A673 (cell line): ENCODE results near the gene NCOA3. TPM values are rescaled to one million over a fixed set of nuclear protein-coding genes. Genes with fewer than 3 reads are reported as not detected.

ENCODE experiments used
- BruUV-seq: library from RNA; stranded (reverse); fragments of 400-500 nt; replicated peaks from 2 replicates; lab custom pipeline; 2021; lab: Mats Ljungman, UMichigan
- CTCF ChIA-PET: fragments of 300-600 bp; sonication (Branson Sonifier 250); formaldehyde crosslinking; loops from one replicate; lab custom pipeline; 2022; ENCODE audit warnings: antibody characterized with exemption; lab: Charles Lee
- POLR2A ChIA-PET: fragments of 300-600 bp; sonication (Branson Sonifier 250); formaldehyde crosslinking; loops from one replicate; lab custom pipeline; 2022; ENCODE audit warnings: antibody characterized with exemption; ENCODE audit not compliant: low non-redundant PET; lab: Charles Lee
- DNase-seq: peaks from one replicate; pipeline ENCODE4 v3.0.0-alpha.2; 2015; ENCODE audit warnings: low spot score
- H3K27ac ChIP-seq: fragments of 200-600 bp; sonication (generic); 2 replicates; pipeline ENCODE4 v1.5.1; 2016; ENCODE audit warnings: mixed run types, low read depth, mild to moderate bottlenecking, mixed read lengths, antibody characterized with exemption, low read length; ENCODE audit not compliant: poor library complexity, severe bottlenecking
- H3K27me3 ChIP-seq: fragments of 200-600 bp; sonication (generic); replicated peaks from 2 replicates; pipeline ENCODE4 v1.6.1; 2017; ENCODE audit warnings: mixed run types, low read depth, mild to moderate bottlenecking, mixed read lengths, antibody characterized with exemption, low read length; ENCODE audit not compliant: insufficient read depth, poor library complexity
- H3K36me3 ChIP-seq: fragments of 200-600 bp; sonication (generic); 2 replicates; pipeline ENCODE4 v1.6.1; 2016; ENCODE audit warnings: mixed run types, mild to moderate bottlenecking, mixed read lengths, antibody characterized with exemption, low read length; ENCODE audit not compliant: insufficient read depth, poor library complexity, severe bottlenecking
- H3K4me1 ChIP-seq: fragments of 200-600 bp; sonication (generic); 2 replicates; pipeline ENCODE4 v1.6.1; 2017; ENCODE audit warnings: mixed run types, mild to moderate bottlenecking, mixed read lengths, antibody characterized with exemption, low read length; ENCODE audit not compliant: insufficient read depth, poor library complexity, severe bottlenecking
- H3K4me3 ChIP-seq: fragments of 200-600 bp; sonication (generic); 2 replicates; pipeline ENCODE4 v1.5.1; 2016; ENCODE audit warnings: low read depth, mixed run types, mild to moderate bottlenecking, mixed read lengths, low read length; ENCODE audit not compliant: poor library complexity, severe bottlenecking
- H3K9me3 ChIP-seq: fragments of 200-600 bp; sonication (generic); 2 replicates; pipeline ENCODE4 v1.6.1; 2016; ENCODE audit warnings: mixed run types, low read depth, mild to moderate bottlenecking, mixed read lengths, antibody characterized with exemption, low read length; ENCODE audit not compliant: poor library complexity, severe bottlenecking
- CTCF ChIP-seq: fragments of 300-800, 200-600 bp; sonication (generic); conservative IDR thresholded peaks from 2 replicates; pipeline ENCODE4 v1.5.1; 2017; ENCODE audit warnings: low read depth, mild to moderate bottlenecking, antibody characterized with exemption, low read length, moderate library complexity, mixed read lengths
- EZH2 ChIP-seq: fragments of 200-600 bp; sonication (generic); IDR thresholded peaks from 2 replicates; pipeline ENCODE4 v1.6.1; 2017; ENCODE audit warnings: borderline replicate concordance, low read depth, mild to moderate bottlenecking, mixed read lengths, antibody characterized with exemption, low read length; ENCODE audit not compliant: poor library complexity, severe bottlenecking
- intact Hi-C: fragments of 100-400 bp; cut with micrococcal nuclease; formaldehyde crosslinking; loops from one replicate; pipeline ENCODE4 v1.10.0; 2022; ENCODE audit not compliant: unreplicated experiment
- total RNA-seq: library from RNA; stranded (reverse); gene quantifications from 2 replicates; pipeline ENCODE4 v1.2.3, GENCODE V29; 2021

NCOA3 gene
- total RNA-seq, 1 experiment from 2014 or later: 26.8 TPM

- ChIA-PET POLR2A (no interaction called here), CTCF (no interaction called here)
- BruUV-seq: no TSS peak
- intact Hi-C loops: no loop called here
- Histone ChIP-seq H3K4me3 (no peak overlapping the region), H3K27me3 (no peaks in the 10 kb centered on the region), H3K4me1 (peaks cover 23% of the 10 kb centered on the region), H3K27ac (peak overlapping the region; percentile 19), H3K9me3 (no peaks in the 10 kb centered on the region), H3K36me3 (no peaks in the 10 kb centered on the region)
- peak; percentile 45 for DNase-seq
- TF ChIP-seq EZH2 (no peak), CTCF (no peak)
Measured at GRCh38 chr20:47540443-47541354, 39.0 kb downstream of the NCOA3 start.

GRCh38 chr20:47541355-47541922 is 39.8 kb downstream of the NCOA3 start:
- H3K27ac ChIP-seq: no peak overlapping the region
- intact Hi-C loops: no loop called here
- ChIA-PET CTCF (no interaction called here), POLR2A (no interaction called here)
- no peak for TF ChIP-seq EZH2
- no peak for TF ChIP-seq CTCF
- no peaks in the 10 kb centered on the region for H3K9me3 ChIP-seq
- peaks cover 23% of the 10 kb centered on the region for H3K4me1 ChIP-seq
- H3K36me3 ChIP-seq: no peaks in the 10 kb centered on the region
- no TSS peak for BruUV-seq
- H3K27me3 ChIP-seq: no peaks in the 10 kb centered on the region
- H3K4me3 ChIP-seq: no peak overlapping the region
- DNase-seq: no peak

GRCh38 chr20:47543006-47543431 is 41.3 kb downstream of the NCOA3 start:
- intact Hi-C loops: no loop called here
- ChIA-PET POLR2A (no interaction called here), CTCF (no interaction called here)

More at GRCh38 chr20:47543006-47543431, 41.3 kb downstream of the NCOA3 start:
- Histone ChIP-seq H3K27ac (no peak overlapping the region), H3K4me1 (peaks cover 23% of the 10 kb centered on the region), H3K27me3 (no peaks in the 10 kb centered on the region), H3K4me3 (no peak overlapping the region), H3K9me3 (no peaks in the 10 kb centered on the region), H3K36me3 (no peaks in the 10 kb centered on the region)
- no TSS peak for BruUV-seq
- no peak for TF ChIP-seq CTCF
- TF ChIP-seq EZH2: no peak
- DNase-seq: no peak
